CD14-positive monocyte (primary cell): ENCODE results near the gene CLEC1A. TPM values are rescaled to one million over a fixed set of nuclear protein-coding genes. Genes with fewer than 3 reads are reported as not detected.

Experiments used
- DNase-seq, 3 donors: peaks; one replicate each; pipeline ENCODE4 v3.0.0-alpha.2; 2011 to 2022
- H2AFZ ChIP-seq: 2 replicates; pipeline ENCODE4 v1.6.0; 2012; ENCODE audit warnings: mild to moderate bottlenecking, low read depth, low read length, inconsistent platforms; ENCODE audit not compliant: insufficient read depth, poor library complexity, severe bottlenecking
- H3K27ac ChIP-seq, 2 donors: 1 replicate in 1 of 2; 2 replicates in 1 of 2; pipeline ENCODE4 v1.5.1; 2012 to 2013; ENCODE audit warnings: low read length in 2 of 2, control low read depth in 1 of 2, inconsistent platforms in 1 of 2, low read depth in 1 of 2, mild to moderate bottlenecking in 1 of 2
- H3K27me3 ChIP-seq, 2 donors: one replicate each; pipeline versions ENCODE4 v1.6.0 to v1.6.1; 2011 to 2013; ENCODE audit warnings: low read length in 2 of 2; ENCODE audit not compliant: control insufficient read depth in 2 of 2, insufficient read depth in 2 of 2
- H3K36me3 ChIP-seq, 2 donors: replicated peaks in 1 of 2; 1 replicate in 1 of 2; 2 replicates in 1 of 2; pipeline versions ENCODE4 v1.5.1 to v1.6.1; 2012 to 2013; ENCODE audit warnings: low read length in 2 of 2, control low read depth in 1 of 2, inconsistent platforms in 1 of 2, mild to moderate bottlenecking in 1 of 2; ENCODE audit not compliant: insufficient read depth in 2 of 2, control insufficient read depth in 1 of 2
- H3K4me1 ChIP-seq, 2 donors: 1 replicate in 1 of 2; 2 replicates in 1 of 2; pipeline versions ENCODE4 v1.5.1 to v1.6.1; 2012 to 2013; ENCODE audit warnings: low read length in 2 of 2, control low read depth in 1 of 2, inconsistent platforms in 1 of 2, mild to moderate bottlenecking in 1 of 2, moderate library complexity in 1 of 2; ENCODE audit not compliant: insufficient read depth in 2 of 2, control insufficient read depth in 1 of 2
- H3K4me2 ChIP-seq: replicated peaks from 2 replicates; pipeline ENCODE3; 2012; ENCODE audit warnings: low read length, moderate library complexity, mild to moderate bottlenecking; ENCODE audit not compliant: poor library complexity, severe bottlenecking; ENCODE audit errors: extremely low read depth
- H3K4me3 ChIP-seq, 3 experiments: fragments of 200-600 bp in 1 of 3; sonication (generic) in 1 of 3; replicated peaks in 1 of 3; 1 replicate in 2 of 3; 2 replicates in 1 of 3; pipeline ENCODE4 v1.5.1; 2011 to 2013; ENCODE audit warnings: low read length in 3 of 3, mild to moderate bottlenecking in 3 of 3, control low read depth in 2 of 3, low read depth in 2 of 3, inconsistent platforms in 1 of 3, moderate library complexity in 1 of 3
- H3K79me2 ChIP-seq: 2 replicates; pipeline ENCODE4 v1.6.0; 2012; ENCODE audit warnings: mild to moderate bottlenecking, control low read depth, inconsistent platforms, low read length, moderate library complexity; ENCODE audit not compliant: insufficient read depth
- H3K9ac ChIP-seq: 2 replicates; pipeline ENCODE4 v1.6.0; 2017; ENCODE audit warnings: low read length, mild to moderate bottlenecking; ENCODE audit not compliant: insufficient read depth, poor library complexity, severe bottlenecking
- H3K9me3 ChIP-seq, 2 donors: replicated peaks in 1 of 2; 1 replicate in 1 of 2; 2 replicates in 1 of 2; pipeline versions ENCODE4 v1.5.1 to v1.6.1; 2012 to 2013; ENCODE audit warnings: low read length in 2 of 2, control low read depth in 1 of 2; ENCODE audit not compliant: control insufficient read depth in 1 of 2, insufficient read depth in 1 of 2
- H4K20me1 ChIP-seq: 2 replicates; pipeline ENCODE4 v1.6.0; 2012; ENCODE audit warnings: mild to moderate bottlenecking, low read length, control low read depth, moderate library complexity; ENCODE audit not compliant: insufficient read depth
- H3K27ac Mint-ChIP-seq, 7 donors: one replicate each; pipeline ENCODE4 v1.8.0; 2020; ENCODE audit warnings: mild to moderate bottlenecking in 7 of 7, mixed read lengths in 7 of 7, moderate library complexity in 6 of 7, inconsistent platforms in 2 of 7
- H3K27me3 Mint-ChIP-seq, 3 donors: one replicate each; pipeline ENCODE4 v1.8.0; 2021 to 2022; ENCODE audit warnings: low read depth in 3 of 3, mild to moderate bottlenecking in 3 of 3, mixed read lengths in 3 of 3, moderate library complexity in 3 of 3, inconsistent platforms in 1 of 3
- H3K36me3 Mint-ChIP-seq, 2 donors: one replicate each; pipeline ENCODE4 v1.8.0; 2020; ENCODE audit warnings: mixed read lengths in 2 of 2, inconsistent platforms in 1 of 2, mild to moderate bottlenecking in 1 of 2
- H3K4me1 Mint-ChIP-seq: one replicate; pipeline ENCODE4 v1.8.0; 2020; ENCODE audit warnings: mild to moderate bottlenecking, mixed read lengths
- H3K4me3 Mint-ChIP-seq, 2 donors: one replicate each; pipeline ENCODE4 v1.8.0; 2020; ENCODE audit warnings: mild to moderate bottlenecking in 2 of 2, mixed read lengths in 2 of 2, moderate library complexity in 1 of 2
- H3K9me3 Mint-ChIP-seq, 7 donors: one replicate each; pipeline ENCODE4 v1.8.0; 2020 to 2022; ENCODE audit warnings: mixed read lengths in 7 of 7, mild to moderate bottlenecking in 6 of 7, moderate library complexity in 6 of 7, inconsistent platforms in 2 of 7
- CTCF ChIP-seq: fragments of 200-600 bp; IDR thresholded peaks from one replicate; pipeline ENCODE4 v1.8.0; 2022; ENCODE audit warnings: antibody characterized with exemption, mild to moderate bottlenecking
- WGBS: methylation state at CpG from one replicate; pipeline ENCODE4 v1.1.5; 2013; ENCODE audit warnings: missing lambda C conversion rate; ENCODE audit not compliant: insufficient coverage; 5-methylcytosine and 5-hydroxymethylcytosine counted together
- intact Hi-C, 2 donors: fragments of 100-400 bp; cut with micrococcal nuclease; formaldehyde crosslinking; loops; one replicate each; pipeline versions ENCODE4 v1.15.0 to v1.15.1; 2023
- polyA plus RNA-seq, 3 donors: library from polyadenylated mRNA; depleted of rRNA in 1 of 3; unstranded in 2 of 3; stranded (reverse) in 1 of 3; fragments of 300-500 nt in 2 of 3; fragments of >200 nt in 1 of 3; fragmentation: Illumina TruSeq in 2 of 3; gene quantifications; 1 replicate in 2 of 3; 2 replicates in 1 of 3; pipeline ENCODE4 v1.2.3, GENCODE V29; 2012 to 2021

The CLEC1A gene
- polyA plus RNA-seq, 3 donors: 0.90 to 7.9 (median 1.1) TPM

GRCh38 chr12:10058387-10058786 is 40.4 kb downstream of the CLEC1A start:
- Histone ChIP-seq H3K27me3 (no peaks in the 10 kb centered on the region), H3K4me1 (peaks cover 0 to 5% of the 10 kb centered on the region in 2 donors), H3K27ac (no peak overlapping the region), H4K20me1 (no peaks in the 10 kb centered on the region), H3K79me2 (no peaks in the 10 kb centered on the region), H2AFZ (no peak overlapping the region), H3K36me3 (no peaks in the 10 kb centered on the region), H3K4me2 (no peak overlapping the region), H3K4me3 (no peak overlapping the region), H3K9me3 (no peaks in the 10 kb centered on the region), H3K9ac (no peak overlapping the region)
- TF ChIP-seq CTCF: no peak
- Mint-ChIP-seq H3K36me3 (no peaks in the 10 kb centered on the region), H3K4me1 (peaks cover 16% of the 10 kb centered on the region), H3K27me3 (no peaks in the 10 kb centered on the region), H3K9me3 (no peaks in the 10 kb centered on the region), H3K4me3 (no peak overlapping the region), H3K27ac (peak overlapping the region in 1 of 7 donors; percentile 30)
- no peak for DNase-seq
- intact Hi-C loops: no loop called here
- 100% methylated on average over 2 of the region's 5 CpGs for WGBS

GRCh38 chr12:10052193-10052913 is 46.4 kb downstream of the CLEC1A start:
- Histone ChIP-seq H2AFZ (peak overlapping the region; percentile 44), H3K9ac (no peak overlapping the region), H3K79me2 (no peaks in the 10 kb centered on the region), H4K20me1 (no peaks in the 10 kb centered on the region), H3K9me3 (no peaks in the 10 kb centered on the region), H3K36me3 (no peaks in the 10 kb centered on the region), H3K27me3 (no peaks in the 10 kb centered on the region), H3K4me3 (peak overlapping the region in 2 of 3 experiments; percentile 32 to 58), H3K4me1 (peaks cover 25 to 30% of the 10 kb centered on the region in 2 donors), H3K4me2 (peak overlapping the region; percentile 58), H3K27ac (peak overlapping the region in 1 of 2 donors; percentile 28)
- 4% methylated on average over 3 of the region's 7 CpGs for WGBS
- Mint-ChIP-seq H3K36me3 (no peaks in the 10 kb centered on the region), H3K27me3 (no peaks in the 10 kb centered on the region), H3K27ac (peak overlapping the region in 4 of 7 donors; percentile 1 to 59 (median 27)), H3K4me3 (peak overlapping the region; percentile 54 to 82), H3K9me3 (peaks cover 0 to 3% (median 2%) of the 10 kb centered on the region in 7 donors), H3K4me1 (peaks cover 44% of the 10 kb centered on the region)
- intact Hi-C loops: no loop called here
- TF ChIP-seq CTCF: no peak
- no peak for DNase-seq
